HEK293T (cell line): ENCODE measurements around the gene COLEC12.
"Not testable (repeated sequence)": the region's sequence is repeated elsewhere in the genome, so short reads cannot be mapped to it uniquely, and the experiment has no call there.

Experiments used
- CTCF ChIA-PET: fragments of 350-600 bp; formaldehyde crosslinking; extraction: SDS; loops from one replicate; lab custom pipeline; 2021; ENCODE audit warnings: antibody characterized with exemption, inconsistent platforms; lab: Yijun Ruan, JAX
- POLR2A ChIA-PET: fragments of 350-600 bp; formaldehyde crosslinking; extraction: SDS; loops from one replicate; lab custom pipeline; 2020; ENCODE audit warnings: antibody characterized with exemption, inconsistent platforms; lab: Yijun Ruan, JAX
- DNase-seq: peaks from one replicate; pipeline ENCODE4 v3.0.0; 2012; ENCODE audit warnings: mixed read lengths; ENCODE audit errors: extremely low spot score
- ARNT ChIP-seq: fragments of 450-650 bp; IDR thresholded peaks from 2 replicates; pipeline ENCODE4 v1.6.1; 2017; ENCODE audit warnings: mild to moderate bottlenecking
- BHLHE40 ChIP-seq: fragments of 450-650 bp; IDR thresholded peaks from 2 replicates; pipeline ENCODE4 v1.6.1; 2016; ENCODE audit warnings: mild to moderate bottlenecking, moderate library complexity, borderline replicate concordance
- CTBP1 ChIP-seq: fragments of 450-650 bp; IDR thresholded peaks from 2 replicates; pipeline ENCODE4 v1.6.1; 2016; ENCODE audit warnings: borderline replicate concordance
- ELF4 ChIP-seq: fragments of 450-650 bp; IDR thresholded peaks from 2 replicates; pipeline ENCODE4 v1.6.1; 2017; ENCODE audit warnings: antibody characterized with exemption
- FOXA1 ChIP-seq: fragments of 450-650 bp; IDR thresholded peaks from 2 replicates; pipeline ENCODE4 v1.6.1; 2016; ENCODE audit warnings: mild to moderate bottlenecking
- FOXK2 ChIP-seq: fragments of 450-650 bp; IDR thresholded peaks from 2 replicates; pipeline ENCODE4 v1.6.1; 2016; ENCODE audit warnings: mild to moderate bottlenecking
- FOXM1 ChIP-seq: fragments of 450-650 bp; IDR thresholded peaks from 2 replicates; pipeline ENCODE4 v1.6.1; 2017; ENCODE audit warnings: mild to moderate bottlenecking, borderline replicate concordance
- HDGF ChIP-seq: fragments of 450-650 bp; IDR thresholded peaks from 2 replicates; pipeline ENCODE4 v1.6.1; 2017; ENCODE audit warnings: antibody characterized with exemption, borderline replicate concordance
- L3MBTL2 ChIP-seq: fragments of 450-650 bp; conservative IDR thresholded peaks from 2 replicates; pipeline ENCODE4 v1.6.1; 2016; ENCODE audit warnings: mild to moderate bottlenecking
- LEF1 ChIP-seq: fragments of 450-650 bp; IDR thresholded peaks from 2 replicates; pipeline ENCODE4 v1.6.1; 2017; ENCODE audit warnings: mild to moderate bottlenecking, borderline replicate concordance
- NFRKB ChIP-seq: fragments of 450-650 bp; IDR thresholded peaks from 2 replicates; pipeline ENCODE4 v1.6.1; 2016; ENCODE audit warnings: mild to moderate bottlenecking, moderate library complexity
- PKNOX1 ChIP-seq: fragments of 450-650 bp; IDR thresholded peaks from 2 replicates; pipeline ENCODE4 v1.6.1; 2016
- SP1 ChIP-seq: fragments of 450-650 bp; IDR thresholded peaks from 2 replicates; pipeline ENCODE4 v1.6.1; 2017
- SUZ12 ChIP-seq: fragments of 450-650 bp; IDR thresholded peaks from 2 replicates; pipeline ENCODE4 v1.6.1; 2016; ENCODE audit warnings: mild to moderate bottlenecking
- TARDBP ChIP-seq: fragments of 450-650 bp; IDR thresholded peaks from 2 replicates; pipeline ENCODE4 v1.6.1; 2016
- ZNF384 ChIP-seq: fragments of 450-650 bp; IDR thresholded peaks from 2 replicates; pipeline ENCODE4 v1.6.1; 2016

Gene COLEC12

GRCh38 chr18:317618-318017 lies 182.9 kb downstream of the COLEC12 start:
- POLR2A ChIA-PET, result no interaction called here
- no peak for DNase-seq
- TF ChIP-seq FOXA1 (no peak), SUZ12 (no peak), NFRKB (no peak), ARNT (no peak), L3MBTL2 (no peak), ELF4 (no peak), CTBP1 (no peak), PKNOX1 (no peak), ZNF384 (no peak), SP1 (no peak), BHLHE40 (no peak), HDGF (no peak), TARDBP (no peak), LEF1 (no peak), FOXK2 (no peak), FOXM1 (no peak)
- CTCF ChIA-PET, result no interaction called here

GRCh38 chr18:316393-316792 lies 184.1 kb downstream of the COLEC12 start:
- ChIA-PET CTCF (no interaction called here), POLR2A (no interaction called here)

GRCh38 chr18:313931-314330 lies 186.6 kb downstream of the COLEC12 start:
- CTCF ChIA-PET, result no interaction called here
- no peak for TF ChIP-seq FOXK2
- no peak for TF ChIP-seq TARDBP
- no peak for TF ChIP-seq NFRKB
- no peak for TF ChIP-seq ELF4
- TF ChIP-seq ARNT, result no peak
- TF ChIP-seq FOXA1, result no peak
- no peak for TF ChIP-seq PKNOX1
- TF ChIP-seq BHLHE40, result no peak
- TF ChIP-seq SUZ12, result no peak
- no peak for TF ChIP-seq SP1
- no peak for TF ChIP-seq FOXM1
- TF ChIP-seq LEF1, result no peak
- TF ChIP-seq ZNF384, result no peak
- no peak for TF ChIP-seq L3MBTL2
- TF ChIP-seq CTBP1, result no peak
- no peak for TF ChIP-seq HDGF
- DNase-seq, result no peak
- POLR2A ChIA-PET, result interaction anchor here (1.0 kb wide), 1 partner anchor 46 kb away, joined by 3 read pairs; the partner anchor contains the start of gene THOC1

More at GRCh38 chr18:316393-316792, 184.1 kb downstream of the COLEC12 start:
- no peak for TF ChIP-seq HDGF
- TF ChIP-seq CTBP1, result no peak
- TF ChIP-seq L3MBTL2, result no peak
- TF ChIP-seq FOXM1, result no peak
- TF ChIP-seq ARNT, result no peak
- no peak for TF ChIP-seq SP1
- TF ChIP-seq LEF1, result no peak
- no peak for TF ChIP-seq ZNF384
- TF ChIP-seq NFRKB, result no peak
- TF ChIP-seq TARDBP, result no peak
- TF ChIP-seq FOXK2, result no peak
- no peak for TF ChIP-seq ELF4
- TF ChIP-seq SUZ12, result no peak
- no peak for TF ChIP-seq PKNOX1
- no peak for TF ChIP-seq FOXA1
- TF ChIP-seq BHLHE40, result no peak
- no peak for DNase-seq

- POLR2A ChIA-PET, result no interaction called here
- no peak for DNase-seq
- TF ChIP-seq FOXA1 (no peak), PKNOX1 (no peak), SUZ12 (no peak), TARDBP (no peak), FOXK2 (no peak), L3MBTL2 (no peak), HDGF (no peak), LEF1 (no peak), SP1 (no peak), ARNT (no peak), NFRKB (no peak), ELF4 (no peak), BHLHE40 (no peak), ZNF384 (no peak), FOXM1 (no peak), CTBP1 (no peak)
- CTCF ChIA-PET, result no interaction called here
Measured at GRCh38 chr18:312415-312814, 188.1 kb downstream of the COLEC12 start.

- CTCF ChIA-PET, result no interaction called here
- DNase-seq, result no peak
- no peak for TF ChIP-seq SUZ12
- TF ChIP-seq FOXA1, result no peak
- no peak for TF ChIP-seq L3MBTL2
- POLR2A ChIA-PET, result no interaction called here
Measured at GRCh38 chr18:310042-310441, 190.5 kb downstream of the COLEC12 start.

GRCh38 chr18:308086-308485 lies 192.4 kb downstream of the COLEC12 start:
- DNase-seq, CTCF ChIA-PET, POLR2A ChIA-PET: not testable (repeated sequence)
